HG03095 (cell line): ENCODE results near the gene DPPA2.
"Not testable (repeated sequence)": the region's sequence is repeated elsewhere in the genome, so short reads cannot be mapped to it uniquely, and the experiment has no call there.

Experiments
- ATAC-seq: cut with Tn5 transposase; IDR thresholded peaks from one replicate; pipeline ENCODE4 v1.9.1; 2021; ENCODE audit warnings: moderate library complexity; ENCODE audit not compliant: unreplicated experiment

Gene DPPA2, protein sequence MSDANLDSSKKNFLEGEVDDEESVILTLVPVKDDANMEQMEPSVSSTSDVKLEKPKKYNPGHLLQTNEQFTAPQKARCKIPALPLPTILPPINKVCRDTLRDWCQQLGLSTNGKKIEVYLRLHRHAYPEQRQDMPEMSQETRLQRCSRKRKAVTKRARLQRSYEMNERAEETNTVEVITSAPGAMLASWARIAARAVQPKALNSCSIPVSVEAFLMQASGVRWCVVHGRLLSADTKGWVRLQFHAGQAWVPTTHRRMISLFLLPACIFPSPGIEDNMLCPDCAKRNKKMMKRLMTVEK

DNA sequence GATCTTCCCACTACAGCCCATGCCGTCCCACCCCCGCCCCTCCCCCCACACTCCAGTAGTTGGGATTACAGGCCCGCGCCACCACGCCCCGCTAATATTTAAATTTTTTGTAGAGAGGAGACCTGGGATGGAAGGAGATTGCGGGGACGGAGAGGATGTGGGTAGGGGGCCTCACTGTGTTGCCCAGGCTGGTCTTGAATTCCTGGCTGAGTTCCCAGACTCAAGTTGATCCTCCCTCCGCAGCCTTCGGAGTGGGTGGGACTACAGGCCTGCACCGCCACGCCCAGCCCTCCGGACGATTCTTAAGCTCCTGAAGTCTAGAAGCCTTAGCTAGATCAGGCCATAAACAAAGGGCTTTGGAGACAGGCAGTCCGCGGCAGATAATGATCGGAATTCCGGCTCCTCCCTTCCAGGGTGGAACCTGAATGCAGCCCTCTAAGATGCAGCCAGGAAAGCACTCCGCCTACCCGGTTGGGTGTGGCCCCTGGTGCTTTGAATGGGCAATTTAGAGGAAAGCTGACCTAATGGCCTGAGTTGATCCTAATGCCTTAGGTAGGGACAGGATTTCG lies at the start of gene DPPA2:
Gene DPPA2 (minus strand): TSS at position 356 of the 569 bp plus-strand sequence. CDS start 1,975 bp downstream, outside the sequence.
- ATAC-seq, result no peak

DNA sequence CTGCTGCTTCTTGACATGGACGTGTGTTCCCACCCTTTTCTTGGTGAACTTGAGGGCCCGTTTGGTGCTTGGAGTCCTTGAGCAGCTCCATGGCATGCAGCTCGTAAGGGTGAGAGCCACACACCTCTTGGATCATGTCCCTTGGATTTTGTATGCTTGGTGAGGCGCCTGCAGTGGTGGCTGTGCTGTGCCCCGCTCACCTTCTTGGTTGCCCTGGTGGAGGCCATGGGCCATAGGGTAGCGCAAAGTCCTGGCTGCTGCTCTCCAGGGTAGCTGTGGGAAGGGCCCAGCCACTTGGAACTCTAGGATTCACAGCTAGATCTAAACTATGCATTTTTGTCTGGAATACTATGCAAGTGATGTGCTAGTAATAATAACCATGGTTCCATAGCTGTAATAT lies 47.8 kb upstream of the DPPA2 start:
- ATAC-seq, result no peak

DNA sequence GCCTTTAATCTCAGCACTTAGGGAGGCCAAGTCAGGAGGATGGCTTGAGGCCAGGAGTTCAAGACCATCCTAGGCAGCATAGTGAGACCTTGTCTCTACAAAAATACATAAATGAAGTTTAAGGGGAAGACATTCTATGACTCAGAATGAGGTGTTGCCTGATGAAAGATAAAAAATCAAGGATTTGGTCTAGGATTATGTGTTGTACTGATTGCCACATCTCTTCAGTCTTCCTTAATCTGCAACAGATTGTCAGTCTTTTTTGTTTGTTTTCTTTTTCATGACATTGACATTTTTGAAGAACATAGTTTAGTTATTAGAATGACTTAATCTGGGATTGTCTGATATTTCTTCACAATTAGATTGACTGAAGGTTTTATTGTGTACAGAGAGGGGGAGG lies 47.3 kb upstream of the DPPA2 start:
- ATAC-seq, result no peak

DNA sequence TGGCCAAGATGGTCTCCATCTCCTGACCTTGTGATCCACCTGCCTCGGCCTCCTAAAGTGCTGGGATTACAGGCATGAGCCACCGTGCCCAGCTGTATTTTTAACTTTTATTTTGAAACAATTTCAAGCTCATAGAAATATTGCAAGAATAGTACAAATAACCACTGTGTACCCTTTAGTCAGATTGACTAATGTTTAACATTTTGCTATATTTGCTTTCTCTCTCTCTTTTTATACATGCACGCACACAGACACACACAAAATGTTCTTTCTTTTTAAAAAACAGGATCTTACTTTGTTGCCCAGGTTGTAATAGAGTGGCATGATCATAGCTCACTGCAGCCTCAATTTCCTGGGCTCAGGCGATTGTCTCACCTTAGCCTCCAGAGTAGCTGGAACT lies 46.5 kb upstream of the DPPA2 start:
- no peak for ATAC-seq

DNA sequence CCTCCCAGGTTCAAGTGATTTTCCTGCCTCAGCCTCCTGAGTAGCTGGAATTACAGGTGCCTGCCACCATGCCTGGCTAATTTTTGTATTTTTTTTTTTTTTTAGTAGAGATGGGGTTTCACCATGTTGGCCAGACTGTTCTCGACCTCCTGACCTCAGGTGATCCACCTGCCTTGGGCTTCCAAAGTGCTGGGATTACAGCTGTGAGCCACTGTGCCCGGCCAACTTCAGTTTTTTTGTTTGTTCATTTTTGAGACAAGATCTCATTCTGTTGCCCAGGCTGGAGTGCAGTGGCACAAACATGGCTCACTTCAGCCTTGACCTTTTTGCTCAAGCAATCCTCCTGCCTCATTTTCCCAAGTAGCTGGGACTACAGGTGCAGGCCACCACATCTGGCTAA lies 42.5 kb upstream of the DPPA2 start:
- not testable (repeated sequence) for ATAC-seq

DNA sequence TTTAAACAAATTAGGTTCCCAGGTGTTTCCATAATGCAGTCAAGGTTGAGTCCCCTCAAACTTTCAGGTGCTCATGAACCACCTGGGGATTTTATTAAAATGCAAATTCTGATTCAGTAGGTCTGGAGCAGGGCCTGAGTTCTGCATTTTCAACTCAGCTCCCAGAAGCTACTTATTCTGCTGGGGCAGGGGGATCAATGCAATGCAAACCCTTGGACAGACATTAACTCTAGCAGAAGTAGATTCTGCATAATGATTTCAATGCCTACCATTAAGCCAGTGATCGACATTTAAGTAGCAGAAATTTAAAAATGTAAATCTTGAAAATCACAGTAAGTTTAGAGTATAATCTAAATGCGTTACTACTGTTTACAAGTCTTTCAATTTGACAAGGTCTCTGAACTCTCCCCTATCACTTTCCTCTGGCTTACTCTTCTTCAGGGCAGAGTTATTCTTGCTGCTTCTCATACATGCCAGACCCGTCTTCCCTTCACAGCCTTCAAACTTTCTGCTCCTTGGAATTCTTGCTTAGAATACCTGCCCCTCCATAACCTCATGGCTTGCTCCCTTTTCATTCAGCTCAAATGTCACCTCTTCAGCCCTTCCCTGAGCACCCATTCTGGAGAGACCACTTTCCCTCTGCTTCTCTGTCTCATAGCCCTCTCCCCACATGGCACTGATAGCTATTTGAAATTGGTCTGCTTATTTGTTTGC lies 40.3 kb upstream of the DPPA2 start:
- no peak for ATAC-seq

DNA sequence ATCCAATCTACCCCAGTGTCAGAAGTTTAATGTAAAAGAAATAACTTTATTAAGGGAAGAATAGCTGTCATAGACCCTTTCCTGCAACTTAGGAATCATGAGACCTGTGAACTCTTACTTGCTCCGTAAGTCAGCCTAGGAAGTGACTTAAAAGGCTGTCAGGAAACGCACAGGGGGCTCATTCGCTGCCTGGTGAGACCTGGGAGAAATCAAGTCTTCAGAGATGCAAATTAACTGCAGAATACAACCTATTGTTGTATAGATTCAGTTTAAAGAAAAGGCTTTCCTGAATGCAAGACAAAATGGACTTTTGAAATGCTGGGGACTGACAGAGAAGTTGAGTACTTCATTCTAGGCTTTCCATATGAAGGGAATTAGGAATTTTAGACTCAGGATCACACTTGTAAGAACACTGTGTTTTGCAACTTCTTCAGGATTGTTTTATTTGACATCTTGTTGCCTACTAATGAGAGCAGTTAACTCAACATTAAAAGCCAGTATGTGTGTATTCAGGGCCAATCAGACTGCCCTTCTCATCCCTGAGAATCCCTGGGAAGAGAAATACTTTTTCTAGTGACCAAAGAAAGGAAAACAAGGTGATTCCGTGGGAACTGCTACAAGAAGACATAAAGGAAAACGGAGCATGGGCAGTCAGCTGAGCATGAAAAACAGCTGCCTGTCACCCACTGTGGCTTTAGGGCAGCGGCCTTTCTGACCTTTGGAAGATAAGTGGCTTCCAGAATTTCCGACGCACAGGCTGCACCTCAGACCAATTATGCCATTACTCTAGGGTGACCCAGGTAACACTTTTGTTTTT lies 39.5 kb upstream of the DPPA2 start:
- no peak for ATAC-seq

DNA sequence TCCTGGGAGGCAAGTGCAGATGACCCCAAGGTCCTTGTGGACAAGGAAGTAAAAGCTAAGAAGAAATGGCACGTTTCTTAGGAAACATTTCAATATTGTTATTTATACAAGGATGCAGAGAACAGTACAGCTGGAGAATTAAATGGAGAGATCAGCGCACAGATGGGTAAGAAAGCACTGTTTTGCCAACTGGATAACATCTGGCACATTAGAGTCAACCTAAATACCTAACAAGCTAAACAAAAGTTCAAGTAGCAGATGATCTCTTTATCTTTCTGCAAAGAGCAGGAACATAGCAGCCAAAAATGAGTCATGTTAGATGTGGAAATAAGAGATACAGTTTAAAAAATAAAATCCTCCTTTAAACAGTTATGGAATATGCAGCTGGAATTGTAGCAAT lies 36.7 kb upstream of the DPPA2 start:
- no peak for ATAC-seq

DNA sequence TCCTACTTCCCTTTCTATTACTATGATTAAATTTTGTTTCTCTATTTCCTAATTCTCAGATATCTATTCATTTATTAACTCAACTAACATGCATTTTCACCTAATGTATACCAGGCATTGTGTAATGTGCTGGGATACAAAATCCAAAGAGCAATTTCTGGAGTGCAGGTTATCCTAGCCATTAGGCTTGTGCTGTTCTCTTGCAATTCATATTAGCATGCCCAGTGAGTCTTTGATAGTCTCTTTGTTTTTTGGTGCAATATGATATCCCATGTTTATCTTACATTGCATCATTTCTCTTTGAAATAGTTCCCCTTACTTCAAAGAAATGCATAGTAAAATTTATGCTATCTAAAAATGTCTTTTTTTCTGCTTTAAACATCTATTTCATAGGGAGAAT lies 34.9 kb upstream of the DPPA2 start:
- ATAC-seq, result no peak

DNA sequence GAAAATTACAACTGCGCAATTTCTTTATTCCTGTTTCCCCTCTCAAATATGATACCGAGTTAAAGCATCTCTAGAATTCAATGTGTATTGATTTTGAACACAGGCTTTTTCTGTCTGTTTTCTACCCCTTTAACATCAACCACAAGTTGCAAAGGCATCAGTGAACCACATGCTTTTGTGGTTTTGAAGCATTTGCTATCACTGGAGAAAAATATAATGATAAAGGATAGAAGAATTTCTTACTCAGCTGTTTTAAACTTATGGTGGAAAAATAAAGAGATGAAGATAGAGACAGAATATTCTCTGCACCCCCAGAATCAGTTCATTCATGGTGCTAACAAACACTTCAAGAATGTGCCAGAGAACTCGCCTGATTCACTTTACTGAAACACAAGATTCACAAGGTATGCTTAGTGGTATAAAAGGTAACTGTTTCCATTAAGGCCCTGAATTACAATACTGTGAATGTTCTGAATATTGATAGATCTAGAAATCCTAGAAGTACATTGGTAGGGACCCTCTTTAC lies 30.5 kb upstream of the DPPA2 start:
- no peak for ATAC-seq

DNA sequence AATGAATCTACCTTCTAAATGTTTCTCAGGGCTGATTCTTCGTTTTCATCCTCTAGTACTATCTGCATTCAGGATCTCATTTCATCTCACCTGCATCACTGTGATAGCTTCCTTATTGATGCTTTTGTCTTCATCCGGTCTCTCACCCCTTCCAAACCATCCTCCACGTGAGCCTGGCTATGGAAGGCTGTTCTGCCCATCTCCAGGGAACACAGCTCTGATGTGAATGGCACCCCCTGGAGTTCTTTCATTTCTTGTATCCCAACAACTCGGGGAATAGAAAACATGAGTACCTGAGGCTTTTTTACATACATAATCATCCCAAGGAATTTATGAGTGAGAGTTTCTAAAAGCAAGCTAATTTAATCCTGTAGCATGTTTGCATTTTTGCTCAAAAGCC lies 29.8 kb upstream of the DPPA2 start:
- no peak for ATAC-seq

DNA sequence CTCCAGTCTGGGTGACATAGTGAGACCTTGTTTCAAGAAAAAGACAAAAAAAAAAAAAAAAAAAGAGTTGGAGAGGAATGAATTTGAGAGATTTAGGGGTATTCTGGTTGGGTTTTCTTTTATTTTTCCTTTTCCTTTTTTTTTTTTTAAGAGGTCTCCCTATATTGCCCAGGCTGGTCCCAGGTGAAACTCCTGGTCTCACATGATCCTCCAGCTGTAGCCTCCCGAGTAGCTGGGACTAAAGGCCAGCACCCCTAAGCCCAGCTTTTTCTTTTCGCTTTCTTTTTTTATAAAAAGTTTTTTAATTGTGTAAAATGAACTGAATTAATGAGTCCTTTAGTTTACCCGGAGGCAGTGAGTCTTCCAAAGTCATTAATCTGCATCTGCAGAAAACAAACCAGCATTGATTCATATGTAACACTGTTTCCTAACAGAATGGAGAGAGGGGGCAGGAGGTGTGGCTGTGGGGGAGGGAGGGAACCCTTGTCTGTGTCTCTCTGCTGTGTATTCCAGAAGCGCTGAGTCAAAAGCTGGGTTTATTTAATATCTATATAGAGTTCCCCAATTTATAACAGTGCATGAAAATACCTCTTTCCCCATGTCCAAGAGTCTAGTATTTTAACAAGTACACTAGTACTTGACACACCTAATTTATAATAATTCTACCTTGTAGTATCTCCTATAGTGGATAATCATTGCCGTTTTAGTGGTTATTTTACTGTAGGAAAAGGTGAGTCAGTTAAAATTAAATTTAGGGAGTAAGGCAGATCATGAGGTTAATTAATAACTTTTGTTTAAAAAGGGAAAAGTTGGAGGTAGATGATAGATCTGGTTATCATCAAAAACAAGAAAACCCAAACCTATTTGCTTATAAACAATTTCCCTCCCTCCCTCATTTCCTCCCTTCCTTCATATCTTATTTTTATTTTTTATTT lies 23.7 kb upstream of the DPPA2 start:
- ATAC-seq, result no peak

DNA sequence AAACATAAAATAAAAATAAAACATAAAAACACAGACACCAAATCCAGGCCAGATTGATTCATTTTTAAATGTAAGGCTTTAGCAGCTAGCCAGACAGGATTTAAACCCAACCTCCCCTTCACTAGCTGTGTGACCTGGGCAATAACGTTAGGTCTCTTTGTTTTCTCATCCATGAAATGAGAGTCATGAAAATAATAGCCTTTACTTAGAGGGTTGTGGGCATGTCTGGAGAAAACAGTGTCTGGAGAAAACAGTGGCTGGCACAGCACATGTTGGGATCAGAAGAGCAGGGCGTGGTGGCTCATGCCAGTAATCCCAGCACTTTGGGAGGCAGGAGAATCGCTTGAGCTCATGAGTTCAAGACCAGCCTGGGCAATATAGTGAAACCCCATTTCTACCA lies 22.9 kb upstream of the DPPA2 start:
- ATAC-seq, result no peak

DNA sequence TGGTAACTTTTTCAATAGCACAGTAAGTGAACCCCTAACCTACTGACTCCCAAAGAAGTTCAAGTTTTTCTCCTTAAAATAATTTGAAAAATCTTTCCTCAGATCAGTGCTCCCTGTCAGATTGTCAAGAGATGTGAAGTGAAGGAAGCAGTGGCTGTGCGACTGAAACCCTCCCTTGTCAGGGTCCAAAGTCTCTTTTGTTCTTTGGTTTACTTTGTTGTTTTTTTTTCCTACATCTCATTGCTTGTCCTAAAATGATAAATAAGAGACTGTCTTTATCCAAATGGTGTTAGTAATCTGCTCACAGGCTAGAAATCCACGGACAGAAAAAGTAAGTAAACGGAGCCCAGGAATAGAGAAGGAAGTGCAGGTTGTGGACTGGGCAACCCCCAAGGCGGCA lies 22.0 kb upstream of the DPPA2 start:
- no peak for ATAC-seq

DNA sequence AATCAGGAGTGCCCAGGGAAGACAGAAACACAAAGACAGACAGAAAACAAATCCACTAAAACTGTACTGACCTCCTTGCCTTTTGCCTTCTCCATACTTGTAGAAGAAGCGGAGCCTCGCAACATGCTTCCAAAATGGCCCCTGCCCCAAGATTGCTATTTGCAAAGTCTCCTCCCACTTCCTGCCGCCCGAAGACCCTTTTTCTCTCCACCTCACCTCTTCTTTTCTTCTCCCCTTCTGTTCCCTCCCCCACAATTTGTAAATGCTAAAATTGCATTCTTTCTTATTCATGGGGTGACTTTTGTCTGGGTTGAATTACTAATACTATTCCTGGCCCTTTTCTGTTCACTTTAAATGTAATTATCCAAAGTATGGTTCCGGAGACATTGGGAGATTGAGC lies 21.1 kb upstream of the DPPA2 start, which contains the start of gene DPPA4:
Gene DPPA4 (minus strand): TSS at position 154 of the 400 bp plus-strand sequence. CDS start 29 bp downstream, at position 125.
- no peak for ATAC-seq

DNA sequence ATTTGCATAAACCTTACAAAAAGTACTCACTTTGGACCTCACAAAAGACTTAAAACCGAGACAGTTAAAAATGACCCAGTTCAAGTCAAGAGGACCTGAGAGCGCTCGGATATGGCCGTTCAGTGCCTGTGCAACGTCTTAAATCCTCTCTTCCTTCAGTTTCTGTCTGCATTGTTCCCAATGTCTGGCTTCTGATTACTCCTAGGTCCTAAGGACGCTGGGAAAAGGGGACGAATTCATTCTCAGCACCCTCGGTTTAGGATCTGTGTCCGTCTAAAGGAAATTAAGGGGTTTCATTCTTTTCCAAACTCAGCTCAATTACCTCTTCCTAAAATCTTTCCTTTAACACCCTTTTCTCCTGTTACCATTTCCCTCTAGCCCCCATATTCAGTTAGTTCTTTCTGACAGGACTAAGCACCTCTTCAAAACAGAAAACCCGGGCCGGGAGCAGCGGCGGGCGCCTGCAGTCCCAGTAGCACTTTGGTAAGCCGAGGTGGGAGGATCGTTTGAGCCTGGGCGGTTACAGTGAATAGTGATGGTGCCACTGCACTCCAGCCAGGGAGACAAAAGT lies 20.1 kb upstream of the DPPA2 start:
- no peak for ATAC-seq

DNA sequence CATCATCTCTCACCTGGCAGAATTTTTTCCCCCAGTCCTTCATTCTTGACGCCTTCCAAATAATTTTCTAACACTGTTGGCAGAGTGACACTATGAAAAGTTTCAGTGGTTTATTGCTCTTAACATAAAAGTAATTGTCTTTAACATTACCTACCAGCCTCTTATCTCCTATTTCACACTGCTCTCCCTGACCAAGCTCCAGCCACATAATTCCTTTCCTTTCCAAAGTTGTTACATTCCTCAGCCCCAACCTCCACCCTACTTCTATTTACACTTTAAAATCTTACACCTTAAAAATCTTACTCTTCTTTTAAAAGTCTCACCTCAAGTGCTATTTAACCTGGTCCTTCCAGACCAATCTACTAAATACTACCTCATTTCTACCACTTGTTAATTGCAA lies 18.3 kb upstream of the DPPA2 start:
- ATAC-seq, result no peak

DNA sequence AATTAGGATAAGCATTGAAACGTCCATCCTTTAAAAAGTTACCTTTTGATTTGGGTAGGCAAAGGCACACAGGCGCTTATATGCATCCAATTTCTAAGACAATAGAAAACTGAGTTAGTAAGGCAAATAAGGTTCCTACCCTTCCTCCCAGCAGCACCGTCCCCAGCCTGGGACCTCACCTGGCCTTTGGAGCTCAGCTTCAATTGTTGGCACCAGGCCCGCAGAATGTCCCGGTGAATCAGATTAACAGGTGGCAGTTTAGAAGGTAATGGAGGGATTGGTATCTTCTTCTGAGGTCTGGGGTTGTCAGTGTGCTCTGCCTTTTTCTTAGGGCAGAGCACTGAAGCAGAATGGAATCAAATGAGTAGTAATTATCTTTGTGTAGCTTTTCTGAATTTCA lies 15.4 kb upstream of the DPPA2 start:
- ATAC-seq, result no peak

DNA sequence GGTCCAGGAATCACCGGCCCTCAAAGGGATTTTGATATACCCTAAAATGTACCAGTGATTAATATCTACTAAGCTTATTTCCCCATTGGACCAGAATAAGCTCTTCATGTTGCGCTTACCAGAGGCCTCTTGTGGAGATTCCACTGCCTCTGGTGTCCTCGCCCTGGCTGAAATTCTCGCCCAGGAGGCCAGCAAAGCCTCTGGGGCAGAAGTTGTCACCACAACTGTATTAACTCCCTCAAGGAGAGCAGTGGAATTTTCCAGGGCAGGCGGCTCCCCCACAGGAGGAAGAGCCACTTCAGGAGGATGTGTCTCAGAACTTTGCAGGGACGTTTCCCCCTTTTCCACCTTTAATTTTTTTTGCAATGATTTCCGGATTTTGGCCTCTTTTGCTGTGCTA lies 14.1 kb upstream of the DPPA2 start:
- no peak for ATAC-seq

DNA sequence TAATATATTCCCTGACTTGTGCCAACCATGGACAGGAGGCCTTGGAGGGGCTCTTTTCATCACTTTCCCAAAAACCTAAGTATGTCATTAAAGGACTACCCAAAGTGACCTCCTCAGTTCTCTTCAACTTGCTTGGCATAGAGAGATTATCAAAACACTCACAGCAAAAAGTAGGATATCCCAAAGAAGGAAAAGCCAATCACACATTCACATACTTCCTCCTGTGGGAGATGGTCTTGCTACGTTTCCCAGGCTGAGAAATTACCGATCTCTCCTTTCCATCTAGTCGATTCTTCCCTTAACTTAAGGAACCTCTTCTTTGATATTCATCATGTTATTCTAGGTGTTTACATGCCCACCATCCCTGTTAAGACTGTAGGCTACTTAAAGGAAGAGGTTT lies 11.9 kb upstream of the DPPA2 start:
- ATAC-seq, result no peak
